ENCODE measurements around the gene NPNT.

GRCh38 chr4:105917171-105917685 is 22.0 kb downstream of the NPNT start:
- no peak for TF ChIP-seq CTCF (conservative IDR thresholded peaks at IDR 0.05)
- no peak for TF ChIP-seq EZH2 (IDR thresholded peaks at IDR 0.05; ENCODE audit: low read depth)
